Tibial nerve (tissue), 4 donors: ENCODE measurements around the gene ANKS1A. TPM values are rescaled to one million over a fixed set of nuclear protein-coding genes. Genes with fewer than 3 reads are reported as not detected.

Source experiments
- DNase-seq, 2 donors: peaks; one replicate each; pipeline ENCODE4 v3.0.0-alpha.2; 2019; ENCODE audit warnings: low spot score in 2 of 2
- H3K27ac ChIP-seq, 4 donors: fragments of 200-600 bp; sonication (generic) in 3 of 4; one replicate each; pipeline ENCODE4 v1.5.1; 2017 to 2019; ENCODE audit warnings: mild to moderate bottlenecking in 1 of 4
- H3K27me3 ChIP-seq, 2 donors: fragments of 200-600 bp; sonication (generic) in 1 of 2; one replicate each; pipeline versions ENCODE4 v1.5.1 to v1.6.0; 2017 to 2019
- H3K36me3 ChIP-seq, 3 donors: fragments of 200-600 bp; sonication (generic); one replicate each; pipeline ENCODE4 v1.5.1; 2018 to 2019
- H3K4me1 ChIP-seq, 4 donors: fragments of 200-600 bp; sonication (generic) in 3 of 4; one replicate each; pipeline ENCODE4 v1.5.1; 2017 to 2019
- H3K4me3 ChIP-seq, 4 donors: fragments of 200-600 bp; sonication (generic) in 3 of 4; one replicate each; pipeline ENCODE4 v1.5.1; 2017 to 2019; ENCODE audit warnings: mild to moderate bottlenecking in 1 of 4, moderate library complexity in 1 of 4
- H3K9me3 ChIP-seq, 4 donors: fragments of 200-600 bp; sonication (generic) in 3 of 4; one replicate each; pipeline ENCODE4 v1.5.1; 2017 to 2019
- CTCF ChIP-seq, 5 experiments: fragments of 200-600 bp in 3 of 5; fragments of 450-650 bp in 2 of 5; sonication (generic) in 3 of 5; IDR thresholded peaks; one replicate each; pipeline ENCODE4 v1.5.1; 2016 to 2019; ENCODE audit warnings: antibody characterized with exemption in 5 of 5, mild to moderate bottlenecking in 3 of 5, moderate library complexity in 2 of 5
- EP300 ChIP-seq, 2 donors: sonication (generic); formaldehyde crosslinking; IDR thresholded peaks; one replicate each; pipeline ENCODE4 v1.6.1; 2017; ENCODE audit warnings: antibody characterized with exemption in 2 of 2, mild to moderate bottlenecking in 1 of 2
- POLR2A ChIP-seq, 2 donors: fragments of 450-650 bp; IDR thresholded peaks; one replicate each; pipeline ENCODE4 v1.6.1; 2017; ENCODE audit warnings: antibody characterized with exemption in 2 of 2, mild to moderate bottlenecking in 2 of 2, moderate library complexity in 2 of 2
- WGBS, 2 donors: methylation state at CpG; one replicate each; pipeline ENCODE4 v1.1.5; 2018; 5-methylcytosine and 5-hydroxymethylcytosine counted together
- total RNA-seq, 4 donors: library from RNA; depleted of rRNA; stranded (reverse); fragments of >200 nt; gene quantifications; one replicate each; pipeline ENCODE4 v1.1.0, GENCODE V29; 2016

Gene ANKS1A
- total RNA-seq, 4 donors from 2014 or later = 39.3 to 55.9 (median 44.0) TPM

GRCh38 chr6:34855463-34855862 lies 33.6 kb upstream of the ANKS1A start:
- Histone ChIP-seq H3K27me3 (no peaks in the 10 kb centered on the region), H3K27ac (no peak overlapping the region), H3K4me3 (no peak overlapping the region), H3K4me1 (no peaks in the 10 kb centered on the region), H3K9me3 (no peaks in the 10 kb centered on the region), H3K36me3 (peaks cover 0 to 84% (median 13%) of the 10 kb centered on the region in 3 donors)
- DNase-seq = no peak
- TF ChIP-seq EP300 (IDR thresholded peaks at IDR 0.05) (no peak), POLR2A (IDR thresholded peaks at IDR 0.05) (no peak), CTCF (IDR thresholded peaks at IDR 0.05) (no peak)
- WGBS, 2 donors = 85% methylated on average over 7 of the region's 7 CpGs

- Histone ChIP-seq H3K27ac (no peak overlapping the region), H3K27me3 (no peaks in the 10 kb centered on the region), H3K4me1 (no peaks in the 10 kb centered on the region), H3K36me3 (peaks cover 0 to 88% (median 7%) of the 10 kb centered on the region in 3 donors), H3K9me3 (no peaks in the 10 kb centered on the region), H3K4me3 (no peak overlapping the region)
- TF ChIP-seq CTCF (IDR thresholded peaks at IDR 0.05) = no peak
- no peak for TF ChIP-seq EP300 (IDR thresholded peaks at IDR 0.05)
- no peak for TF ChIP-seq POLR2A (IDR thresholded peaks at IDR 0.05)
- no peak for DNase-seq
- 89 to 94% methylated on average over 7 of the region's 7 CpGs for WGBS, 2 donors
Measured at GRCh38 chr6:34858681-34859080, 30.4 kb upstream of the ANKS1A start.

- peaks cover 0 to 96% (median 7%) of the 10 kb centered on the region in 3 donors for H3K36me3 ChIP-seq
- no peak for TF ChIP-seq EP300 (IDR thresholded peaks at IDR 0.05)
- no peak for TF ChIP-seq POLR2A (IDR thresholded peaks at IDR 0.05)
- TF ChIP-seq CTCF (IDR thresholded peaks at IDR 0.05) = no peak
- WGBS, 2 donors = 89 to 90% methylated on average over 4 of the region's 4 CpGs
Measured at GRCh38 chr6:34859951-34860350, 29.1 kb upstream of the ANKS1A start.

GRCh38 chr6:34860776-34861175 lies 28.3 kb upstream of the ANKS1A start:
- H3K27me3 ChIP-seq = no peaks in the 10 kb centered on the region
- 88 to 92% methylated on average over 1 of the region's 1 CpG for WGBS, 2 donors
- H3K27ac ChIP-seq = no peak overlapping the region
- H3K9me3 ChIP-seq = no peaks in the 10 kb centered on the region
- H3K36me3 ChIP-seq = peaks cover 0 to 93% (median 7%) of the 10 kb centered on the region in 3 donors
- H3K4me3 ChIP-seq = no peak overlapping the region
- TF ChIP-seq EP300 (IDR thresholded peaks at IDR 0.05) = no peak
- no peak for TF ChIP-seq CTCF (IDR thresholded peaks at IDR 0.05)
- no peak for TF ChIP-seq POLR2A (IDR thresholded peaks at IDR 0.05)
- H3K4me1 ChIP-seq = no peaks in the 10 kb centered on the region
- no peak for DNase-seq

More at GRCh38 chr6:34859951-34860350, 29.1 kb upstream of the ANKS1A start:
- no peaks in the 10 kb centered on the region for H3K4me1 ChIP-seq
- DNase-seq = no peak
- H3K27ac ChIP-seq = no peak overlapping the region
- no peaks in the 10 kb centered on the region for H3K27me3 ChIP-seq
- no peak overlapping the region for H3K4me3 ChIP-seq
- H3K9me3 ChIP-seq = no peaks in the 10 kb centered on the region

GRCh38 chr6:34864007-34864406 lies 25.0 kb upstream of the ANKS1A start:
- no peak for DNase-seq
- 82 to 93% methylated on average over 4 of the region's 4 CpGs for WGBS, 2 donors
- Histone ChIP-seq H3K27me3 (no peaks in the 10 kb centered on the region), H3K27ac (no peak overlapping the region), H3K4me1 (no peaks in the 10 kb centered on the region), H3K4me3 (no peak overlapping the region), H3K36me3 (peaks cover 0 to 87% (median 0%) of the 10 kb centered on the region in 3 donors), H3K9me3 (no peaks in the 10 kb centered on the region)
- TF ChIP-seq EP300 (IDR thresholded peaks at IDR 0.05) = no peak
- no peak for TF ChIP-seq CTCF (IDR thresholded peaks at IDR 0.05)
- no peak for TF ChIP-seq POLR2A (IDR thresholded peaks at IDR 0.05)
